Sciatic nerve (tissue), 2 donors: ENCODE results near the gene TNFRSF1B. TPM values are rescaled to one million over a fixed set of nuclear protein-coding genes. Genes with fewer than 3 reads are reported as not detected.

Source experiments
- ATAC-seq: fragments of 200-7000 bp; cut with Tn5 transposase; one replicate; pipeline ENCODE4 v1.9.1; 2020; ENCODE audit warnings: mild to moderate bottlenecking, moderate library complexity
- DNase-seq: peaks from one replicate; pipeline ENCODE4 v3.0.0-alpha.2; 2020; ENCODE audit warnings: low spot score
- intact Hi-C: fragments of 100-400 bp; cut with DNase I; formaldehyde crosslinking; loops from one replicate; pipeline ENCODE4 v1.14.2; 2022
- microRNA-seq: library from miRNA; unstranded; fragments of <30 nt; microRNA quantifications from one replicate; pipeline ENCODE4 v1.2.0, GENCODE V29; 2020
- total RNA-seq: library from RNA; stranded (reverse); fragmentation: NEBNext Ultra II Directional; extraction: Animal tissue kit (Norgen Biotek cat#: 25700); gene quantifications from one replicate; pipeline ENCODE4 v1.2.1, GENCODE V29; 2021
- donor health status: DM: no; HTN: no; CAD: no.
- donor health status: DM: no; HTN: no; CAD: no.

Gene TNFRSF1B
- total RNA-seq, 1 donor from 2014 or later, result 90.9 TPM

- intact Hi-C loops, result no loop called here
- DNase-seq (peak; percentile 62), ATAC-seq (peak; percentile 63)
Observed at GRCh38 chr1:12230549-12231275, 63.9 kb downstream of the TNFRSF1B start.

GRCh38 chr1:12231276-12231595, 64.4 kb downstream of the TNFRSF1B start:
- ATAC-seq (no peak), DNase-seq (no peak)
- intact Hi-C loops, result no loop called here

DNA sequence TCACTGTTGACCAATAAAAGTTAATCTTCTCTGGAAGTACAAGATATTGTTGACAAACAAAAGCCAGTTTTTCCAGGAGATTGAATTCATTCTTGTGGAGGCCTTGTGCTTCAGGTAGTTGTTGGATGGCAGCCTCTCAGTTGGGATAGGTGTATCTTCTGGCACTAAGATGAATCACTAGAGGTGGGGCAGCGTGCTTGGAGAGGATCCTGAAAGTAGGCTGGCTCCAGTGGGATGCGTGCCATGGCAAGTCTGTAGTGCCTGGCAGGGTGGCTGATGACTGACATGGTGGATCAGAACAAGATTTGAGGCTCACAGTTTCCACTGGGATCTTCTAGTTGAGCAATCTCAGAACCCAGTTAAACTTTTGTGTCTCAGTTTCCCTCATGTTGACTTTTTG, 65.4 kb downstream of the TNFRSF1B start:
- no peak for DNase-seq
- intact Hi-C loops, result no loop called here

GRCh38 chr1:12244078-12244477, 77.3 kb downstream of the TNFRSF1B start:
- ATAC-seq, result no peak
- intact Hi-C loops, result no loop called here
- no peak for DNase-seq

More for the DNA sequence above, 65.4 kb downstream of the TNFRSF1B start:
- ATAC-seq, result no peak

DNA sequence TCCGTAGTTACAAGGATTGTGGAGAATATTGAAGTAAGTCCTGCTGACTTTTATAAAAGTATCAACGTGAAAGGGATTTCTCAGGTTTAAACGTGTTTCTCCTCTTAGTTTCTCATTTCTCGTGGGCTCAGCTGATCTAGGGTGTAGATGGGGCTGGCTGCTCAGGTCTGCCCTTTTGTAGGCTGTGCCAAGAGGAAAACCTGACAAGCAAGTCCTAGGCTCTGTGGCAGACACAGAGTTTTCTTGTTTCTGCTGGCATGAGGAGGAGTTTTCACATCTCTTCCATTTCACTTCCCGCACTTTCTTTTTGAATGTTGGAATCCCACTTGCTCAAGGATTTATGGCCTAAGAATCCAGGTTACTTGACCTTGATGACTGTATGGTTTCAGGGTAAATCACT, 77.8 kb downstream of the TNFRSF1B start:
- DNase-seq (no peak), ATAC-seq (no peak)
- intact Hi-C loops, result no loop called here

DNA sequence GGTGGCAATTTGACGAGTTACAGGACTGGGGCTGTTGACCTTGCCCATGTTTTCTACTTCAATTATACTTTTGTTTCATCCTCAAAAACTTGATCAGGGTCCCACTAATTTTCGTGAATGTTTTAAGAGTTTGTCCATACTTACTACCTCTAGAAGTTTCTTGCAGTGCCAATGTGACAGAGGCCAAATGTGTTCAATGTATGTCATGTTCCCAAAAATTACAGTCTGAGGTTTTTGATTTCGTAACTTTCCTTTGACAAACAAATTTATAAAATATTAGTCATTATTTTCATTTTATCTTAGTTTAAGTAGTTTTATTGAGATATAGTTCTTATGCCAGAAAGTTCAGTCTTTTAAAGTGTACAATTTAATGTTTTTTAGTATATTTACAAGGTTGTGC, 78.3 kb downstream of the TNFRSF1B start:
- DNase-seq, result no peak
- no peak for ATAC-seq
- intact Hi-C loops, result no loop called here

GRCh38 chr1:12245733-12246132, 78.9 kb downstream of the TNFRSF1B start:
- ATAC-seq (no peak), DNase-seq (no peak)
- intact Hi-C loops, result no loop called here

DNA sequence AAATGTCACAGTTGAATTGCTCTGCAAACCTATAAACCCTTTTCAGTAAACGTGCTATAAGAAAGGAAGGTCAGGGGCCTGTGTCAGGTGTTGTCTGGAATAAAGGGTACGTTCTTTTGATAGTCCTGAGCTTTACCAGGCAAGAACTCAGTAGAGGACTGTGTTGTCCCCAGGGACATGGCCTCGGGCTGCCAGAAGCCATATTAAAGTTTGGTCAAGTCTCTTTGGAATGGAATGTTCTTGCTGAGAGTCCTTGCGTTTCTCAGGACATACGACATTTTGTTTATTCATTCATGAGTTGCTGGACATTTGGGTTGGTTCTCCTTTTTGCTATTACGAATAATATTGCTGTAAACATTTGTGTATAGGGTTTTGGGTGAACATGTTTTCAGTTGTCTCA, 79.8 kb downstream of the TNFRSF1B start:
- no peak for ATAC-seq

GRCh38 chr1:12249181-12249580, 82.4 kb downstream of the TNFRSF1B start:
- ATAC-seq (no peak), DNase-seq (no peak)
- intact Hi-C loops, result no loop called here

More for the DNA sequence above, 79.8 kb downstream of the TNFRSF1B start:
- intact Hi-C loops, result no loop called here
- DNase-seq, result no peak

DNA sequence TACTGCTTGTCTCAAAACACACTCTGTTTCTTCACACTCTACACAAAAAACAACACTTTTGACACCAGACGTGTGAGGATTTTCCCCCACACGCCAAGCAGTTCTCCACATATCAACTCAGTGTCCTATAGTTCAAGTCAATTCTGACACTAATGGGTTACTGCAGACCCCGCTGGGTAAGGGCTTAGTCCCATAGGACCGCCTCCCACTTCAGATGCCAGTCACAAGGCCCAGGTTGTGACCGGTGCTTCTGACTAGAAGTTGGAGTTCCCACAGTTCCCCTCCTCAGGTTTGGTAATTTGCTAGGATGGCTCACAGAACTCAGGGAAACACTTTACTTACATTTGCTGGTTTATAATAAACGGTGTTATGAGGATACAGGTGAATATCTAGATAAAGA, 83.0 kb downstream of the TNFRSF1B start:
- no peak for ATAC-seq
- no peak for DNase-seq
- intact Hi-C loops, result no loop called here

- intact Hi-C loops, result no loop called here
Observed at GRCh38 chr1:12251442-12251841, 84.7 kb downstream of the TNFRSF1B start.

DNA sequence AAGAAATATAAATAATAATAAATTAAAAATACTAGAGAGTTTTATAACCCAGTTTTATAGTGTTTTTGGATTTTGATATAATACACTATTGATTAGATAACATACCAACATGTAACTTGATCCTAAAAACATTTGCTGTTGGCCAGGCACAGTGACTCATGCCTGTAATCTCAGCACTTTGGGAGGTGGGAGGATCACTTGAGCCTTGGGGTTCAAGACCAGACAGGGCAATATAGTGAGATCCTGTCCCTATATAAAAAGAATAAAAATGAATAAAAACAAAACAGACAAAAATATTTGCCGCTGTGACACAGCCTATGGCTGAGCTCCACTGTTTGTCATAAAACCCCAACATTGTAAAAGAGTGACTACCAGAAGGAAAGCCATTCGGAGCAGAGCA, 89.1 kb downstream of the TNFRSF1B start:
- no peak for DNase-seq
- intact Hi-C loops, result no loop called here
- ATAC-seq, result no peak

More at GRCh38 chr1:12251442-12251841, 84.7 kb downstream of the TNFRSF1B start:
- DNase-seq (no peak), ATAC-seq (no peak)

DNA sequence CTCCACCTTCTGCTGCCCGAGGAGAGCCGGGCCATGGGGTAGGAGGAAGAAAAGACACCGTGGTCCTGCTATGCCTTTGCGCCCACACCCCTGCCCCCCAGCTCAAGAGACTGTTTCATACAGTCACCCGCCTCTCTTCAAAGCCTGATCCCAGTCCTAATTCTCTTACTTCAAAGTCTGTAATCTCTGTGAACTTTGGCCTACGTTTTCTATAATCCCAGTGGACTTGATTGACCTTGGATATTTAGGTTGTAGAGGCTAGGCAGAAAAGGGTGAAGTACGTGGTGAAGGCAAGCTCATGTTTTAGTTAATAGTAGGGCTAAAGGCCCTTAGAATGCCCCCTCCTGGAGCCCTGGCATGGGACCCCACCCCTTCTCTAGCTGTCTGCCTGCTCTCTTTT, 91.5 kb downstream of the TNFRSF1B start:
- ATAC-seq (no peak), DNase-seq (no peak)
- intact Hi-C loops, result no loop called here

Small RNAs within 50 kb of the gene (microRNA-seq; reads per million reads assigned to microRNA genes)
- gene MIR4632 (not detected), gene MIR7846 (2.9 reads per million)

Other genes with a start within 250 kb of the TNFRSF1B start
- gene KIAA2013, start 240.6 kb upstream of the TNFRSF1B start, total RNA-seq, result 27.0 TPM
- gene PLOD1, start 232.3 kb upstream of the TNFRSF1B start, total RNA-seq, result 60.7 TPM
- 68.6 TPM for gene MFN2, start 186.5 kb upstream of the TNFRSF1B start, total RNA-seq
- 33.3 TPM for gene MIIP, start 147.5 kb upstream of the TNFRSF1B start, total RNA-seq
- gene TNFRSF8, start 103.7 kb upstream of the TNFRSF1B start, total RNA-seq, result 5.2 TPM
- 123 TPM for gene VPS13D, start 63.0 kb downstream of the TNFRSF1B start, total RNA-seq